Hematopoietic multipotent progenitor cell treated with erythropoietin and hydrocortisone succinate and interleukin-3 and kit ligand, for 8 days (in vitro differentiated cells): ENCODE measurements around the gene PPFIBP1.
"Not testable (repeated sequence)": the region's sequence is repeated elsewhere in the genome, so short reads cannot be mapped to it uniquely, and the experiment has no call there.

Experiments
- DNase-seq: peaks from one replicate; pipeline ENCODE4 v3.0.0-alpha.2; 2015

Gene PPFIBP1

DNA sequence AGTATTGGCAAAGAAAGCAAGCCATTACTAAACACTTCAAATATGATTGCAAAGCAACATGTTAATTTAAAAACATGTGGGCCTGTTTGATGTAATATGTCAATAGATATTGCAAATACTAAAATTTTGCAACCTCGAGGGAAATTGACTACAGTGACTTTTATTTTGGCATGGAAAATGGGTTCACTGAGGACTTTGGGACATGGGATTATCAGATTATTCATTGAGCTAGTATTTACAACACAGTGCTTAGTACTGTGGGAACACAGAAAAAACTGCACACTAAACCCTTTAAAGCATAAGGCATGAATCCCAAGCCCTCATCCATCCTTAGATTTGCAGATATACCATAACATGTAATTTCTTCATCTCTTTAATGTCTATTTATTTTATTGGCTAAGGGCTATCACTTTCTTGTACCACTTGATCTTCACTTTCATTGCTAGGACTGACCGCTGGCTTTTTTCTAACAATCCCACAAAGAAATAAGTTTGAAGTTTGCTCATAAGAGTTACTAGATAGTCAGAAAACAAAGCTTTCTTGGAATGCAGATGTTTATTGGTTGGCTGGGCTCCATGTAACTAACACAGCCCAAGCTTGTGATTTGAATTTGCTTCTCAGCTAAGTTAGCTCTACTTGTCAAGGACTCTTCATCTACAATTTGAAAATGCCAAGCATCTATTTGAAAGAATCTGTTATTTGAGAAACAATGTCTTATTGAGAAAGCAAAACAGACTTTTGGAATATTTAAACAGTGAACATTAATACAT is 48.7 kb downstream of the PPFIBP1 start:
- DNase-seq: no peak

DNA sequence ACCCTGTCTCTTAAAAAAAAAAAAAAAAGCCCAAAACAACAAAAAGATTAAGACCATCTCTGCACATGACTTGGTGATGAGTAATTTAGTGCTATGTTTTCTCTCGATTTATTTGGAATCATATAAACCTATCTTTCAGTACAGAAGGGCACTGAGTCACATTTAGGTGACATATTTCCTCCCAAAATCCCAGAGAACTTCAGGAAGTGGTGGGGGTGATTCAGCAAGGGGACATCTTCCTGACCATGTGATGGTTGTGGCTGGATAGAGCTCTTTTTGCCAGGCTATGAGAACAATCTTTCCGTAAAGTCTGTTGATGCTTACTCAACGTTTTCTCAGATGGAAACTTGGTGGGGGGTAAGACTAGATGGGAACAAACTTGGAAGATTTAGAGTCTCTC is 50.0 kb downstream of the PPFIBP1 start:
- no peak for DNase-seq

DNA sequence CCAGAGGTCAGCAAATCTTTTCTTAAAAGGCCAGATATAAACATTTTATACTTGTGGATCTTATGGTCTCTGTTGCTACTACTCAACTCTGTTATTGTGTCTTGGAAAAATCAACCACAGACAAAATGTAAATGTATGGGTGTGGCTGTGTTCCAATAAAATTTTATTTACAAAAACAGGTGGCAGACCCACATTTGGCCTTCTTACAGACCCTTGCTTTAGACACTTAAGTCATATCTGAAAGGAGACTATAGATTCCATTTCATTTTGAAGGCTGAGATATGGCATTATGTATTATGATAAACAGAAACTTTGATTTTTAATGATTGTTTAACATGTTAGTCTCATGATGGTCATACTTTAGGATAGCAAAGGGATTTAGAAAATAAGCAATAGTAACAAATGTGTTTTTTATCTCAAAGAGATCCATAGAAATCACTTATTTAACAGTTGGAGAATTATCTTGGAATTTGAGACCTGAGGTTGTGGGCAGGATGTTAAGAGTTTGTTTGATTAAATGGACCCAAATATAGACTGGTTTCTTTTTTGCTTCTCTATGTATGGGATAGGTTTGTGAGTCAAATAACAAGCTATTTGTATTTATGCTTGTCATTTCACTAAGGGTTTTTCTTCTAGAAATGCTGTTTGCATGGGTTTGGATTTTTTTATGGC is 51.2 kb downstream of the PPFIBP1 start:
- no peak for DNase-seq

DNA sequence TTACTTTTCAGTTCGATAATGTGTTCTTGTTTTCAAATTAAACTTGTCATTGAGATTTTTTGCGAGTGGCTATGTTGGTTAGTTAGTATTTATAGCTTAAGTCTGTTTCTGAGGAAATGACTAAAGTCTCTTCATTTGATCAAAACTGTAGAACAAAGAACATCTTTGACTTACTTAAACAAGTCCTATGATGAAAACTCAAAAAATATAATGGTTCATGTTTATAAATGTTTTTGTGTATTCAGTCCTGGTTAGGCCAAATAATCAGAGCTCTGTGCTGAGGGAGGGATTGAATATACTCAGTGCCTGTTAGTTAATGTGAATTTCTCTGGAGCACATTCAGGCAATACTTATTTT is 51.7 kb downstream of the PPFIBP1 start:
- DNase-seq: no peak

DNA sequence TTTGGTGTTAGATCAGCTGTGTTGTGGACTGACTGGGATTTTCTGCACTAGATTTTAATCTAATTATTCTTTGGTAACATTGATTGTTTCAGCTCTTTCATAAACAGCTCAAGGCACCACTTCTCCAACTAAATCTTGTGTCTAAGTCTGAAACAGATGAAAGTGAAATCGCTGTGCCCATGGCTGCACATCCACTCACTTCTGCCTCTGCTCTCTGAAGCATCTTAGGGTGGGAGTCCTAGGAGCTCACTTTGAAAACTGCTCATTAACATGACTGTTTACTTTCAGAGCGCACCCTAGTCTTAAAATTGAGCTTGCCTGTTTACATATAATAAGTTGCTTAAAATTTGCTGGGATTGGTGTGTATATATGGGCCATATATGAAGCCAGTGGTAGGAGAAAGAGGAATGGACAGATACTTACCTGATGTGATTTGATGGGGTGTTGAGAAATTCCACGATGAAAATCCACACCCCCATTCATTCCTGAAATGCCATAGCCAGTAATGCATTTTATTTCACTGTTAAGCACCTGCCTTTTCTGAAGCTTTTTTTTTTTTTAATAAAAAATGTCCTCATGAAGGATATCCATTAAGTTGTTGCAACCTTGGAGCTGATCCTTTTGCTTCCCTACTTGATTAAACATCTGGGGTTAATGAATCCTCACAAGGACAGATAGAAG is 52.8 kb downstream of the PPFIBP1 start:
- no peak for DNase-seq

DNA sequence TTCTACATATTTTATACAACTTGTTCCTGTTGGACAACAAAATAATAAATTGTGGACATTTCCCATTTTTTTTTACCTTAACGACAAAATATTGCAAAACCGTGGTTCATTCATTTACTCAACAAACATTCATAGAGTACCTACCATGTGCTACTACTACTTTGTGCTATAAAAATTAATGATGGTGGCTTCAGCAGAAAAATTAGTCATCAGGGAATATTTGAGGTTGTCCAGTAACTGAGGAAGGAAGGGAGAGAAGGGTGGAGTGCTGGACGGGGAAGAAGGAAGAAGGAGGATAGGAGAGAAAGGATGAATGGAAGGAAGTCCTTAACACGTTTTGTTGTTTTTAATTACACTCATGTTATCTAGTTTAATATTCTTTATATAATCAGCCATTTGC is 53.7 kb downstream of the PPFIBP1 start:
- no peak for DNase-seq

DNA sequence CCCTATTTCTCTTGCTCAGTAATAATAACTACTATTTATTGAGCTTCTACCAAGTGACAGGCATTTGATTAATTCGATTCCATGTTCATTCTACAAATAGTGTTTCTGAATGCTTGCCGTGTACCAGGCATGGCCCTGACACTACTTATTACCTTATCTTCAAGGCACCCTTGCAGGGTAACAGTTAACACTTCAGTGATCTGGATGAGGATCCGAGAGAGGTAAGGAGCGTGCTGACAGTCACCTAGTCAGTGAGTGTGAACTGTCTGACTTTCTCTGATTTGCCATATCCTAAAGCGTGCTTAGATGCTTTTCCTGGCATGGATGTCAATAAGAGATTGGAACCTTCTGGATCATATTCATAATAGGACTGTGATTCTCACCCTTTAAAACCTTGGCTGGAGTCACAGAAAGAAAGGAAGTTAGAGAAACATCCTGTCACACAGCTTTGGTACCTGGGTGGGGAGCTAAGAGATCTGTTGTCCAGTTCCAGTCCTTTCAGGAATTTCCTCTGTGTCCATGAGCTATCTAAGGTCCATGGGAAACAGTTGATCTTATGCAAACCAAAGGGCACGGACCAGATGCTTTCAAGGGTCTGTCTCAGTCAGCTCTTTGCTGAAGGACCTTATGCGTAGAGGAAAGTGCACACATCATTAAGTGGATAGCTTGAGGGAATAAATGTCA is 54.8 kb downstream of the PPFIBP1 start:
- DNase-seq: no peak

DNA sequence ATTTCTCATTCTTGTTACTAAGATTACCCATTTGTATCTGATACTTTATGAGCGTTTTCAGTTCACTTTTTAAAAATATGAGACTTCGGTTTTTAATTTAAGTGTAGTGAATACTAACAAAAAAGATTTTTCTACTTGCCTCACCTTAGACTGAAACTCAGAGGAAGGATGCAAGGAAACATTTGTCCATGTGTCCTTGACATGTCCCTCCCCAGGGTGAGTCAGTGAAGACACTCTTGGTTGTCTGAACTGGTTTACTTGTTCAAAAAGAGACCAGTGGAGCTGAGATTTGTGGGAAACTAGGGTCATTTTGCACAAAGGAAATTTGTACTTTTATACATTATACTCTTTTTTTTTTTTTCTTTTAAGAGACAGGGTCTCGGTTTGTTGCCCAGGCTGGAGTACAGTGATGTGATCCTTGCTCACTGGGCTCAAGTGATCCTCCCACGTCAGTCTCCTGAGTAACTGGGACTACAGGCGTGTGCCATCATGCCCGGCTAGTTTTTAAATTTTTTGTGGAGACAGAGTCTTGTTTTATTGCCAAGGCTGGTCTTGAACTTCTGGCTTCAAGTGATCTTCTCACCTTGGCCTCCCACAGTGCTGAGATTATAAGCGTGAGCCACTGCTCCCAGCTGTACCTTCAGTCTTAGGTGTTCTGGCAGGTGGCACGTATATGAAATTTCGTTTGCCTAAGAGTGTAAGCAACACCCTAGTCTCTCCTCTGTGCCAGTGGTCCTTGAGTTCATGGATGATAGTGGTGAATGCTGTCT is 56.7 kb downstream of the PPFIBP1 start:
- DNase-seq: no peak

DNA sequence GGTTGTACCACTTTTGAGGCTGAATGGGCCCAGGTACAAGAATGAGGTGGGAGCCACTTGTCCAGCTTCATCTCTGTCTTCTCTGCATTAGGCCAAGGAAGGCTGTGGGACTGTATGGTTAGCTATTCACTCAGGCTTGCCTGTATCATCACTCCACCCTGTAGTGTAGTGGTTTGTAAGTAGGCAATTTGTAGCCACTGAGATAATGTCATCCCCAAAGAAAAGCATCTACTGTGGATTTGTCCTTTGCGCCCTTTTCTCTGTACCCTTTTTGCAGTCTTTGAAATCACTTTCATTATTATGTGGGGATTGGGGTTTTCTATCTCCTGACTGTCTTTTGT is 57.3 kb downstream of the PPFIBP1 start:
- DNase-seq: not testable (repeated sequence)

DNA sequence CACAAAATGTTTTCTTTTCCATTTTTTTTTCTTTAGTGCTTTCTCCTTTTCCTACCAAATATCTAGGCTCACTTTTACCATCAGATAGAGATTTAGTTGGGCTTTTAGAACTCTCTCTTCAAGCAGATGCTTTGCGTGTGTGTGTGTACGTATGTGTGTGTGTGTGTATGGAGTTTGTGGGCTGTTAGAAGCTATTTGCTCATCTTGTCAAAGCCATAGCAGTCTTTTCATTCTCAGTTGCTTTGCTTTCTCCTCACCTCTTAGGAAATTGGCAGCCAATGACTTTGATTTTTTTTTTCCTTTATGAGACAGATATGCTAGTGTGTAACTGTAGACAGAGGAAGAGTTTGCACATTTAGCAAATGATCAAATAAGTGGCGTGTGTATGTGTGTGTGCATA is 57.8 kb downstream of the PPFIBP1 start:
- not testable (repeated sequence) for DNase-seq

DNA sequence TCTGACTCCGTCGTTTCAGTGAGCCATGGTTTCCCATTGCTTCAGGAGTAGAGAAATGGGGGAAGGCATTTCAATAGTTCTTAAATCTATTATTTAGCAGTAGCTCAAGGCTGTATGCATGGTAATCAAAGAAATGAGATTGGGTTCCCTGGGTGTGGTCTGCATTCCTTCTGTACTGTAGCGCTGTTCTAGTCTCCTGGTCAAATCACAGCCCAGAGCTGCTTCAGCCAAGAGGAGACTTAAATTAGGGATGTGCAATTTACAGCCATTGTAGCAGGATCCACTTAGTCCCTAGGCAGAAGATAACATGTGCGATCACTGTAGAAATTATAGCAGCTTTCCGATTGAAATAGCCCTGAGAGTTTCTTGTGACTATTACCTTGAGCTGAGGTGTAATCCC is 58.4 kb downstream of the PPFIBP1 start:
- not testable (repeated sequence) for DNase-seq

DNA sequence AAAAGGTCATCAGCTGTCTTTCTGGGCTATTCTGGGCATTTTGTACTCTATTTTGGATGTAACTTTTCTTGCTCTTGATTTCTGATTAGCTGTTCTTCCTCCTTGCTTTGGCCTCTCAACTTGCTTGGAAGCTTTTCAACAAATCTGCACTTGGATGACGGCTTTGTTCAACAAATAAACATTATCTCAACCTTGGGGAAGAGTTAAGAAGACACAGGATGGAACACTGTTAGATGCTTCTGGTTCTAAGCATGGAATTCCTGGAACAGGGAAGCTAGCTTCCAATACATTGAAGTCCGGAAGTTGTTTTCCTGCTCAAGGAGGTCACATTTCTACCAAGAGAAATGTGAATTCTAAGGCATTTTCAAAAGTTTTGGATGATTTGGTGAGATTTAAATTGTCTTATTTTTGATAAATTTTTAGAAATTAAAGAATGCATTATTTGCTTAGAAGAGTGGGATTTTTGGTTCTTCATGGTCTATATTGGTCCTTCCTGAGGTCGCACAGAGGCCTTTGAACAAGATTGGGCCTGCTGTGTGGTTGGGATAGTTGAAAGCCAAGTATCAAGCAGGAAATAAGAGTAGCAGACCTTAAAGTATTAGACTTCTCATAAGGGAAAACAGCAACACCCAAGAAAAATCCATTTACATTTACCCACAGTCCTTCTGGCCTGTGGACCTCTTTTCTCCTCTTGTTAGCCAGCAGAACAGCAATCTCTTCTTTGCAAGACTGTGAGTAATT is 59.2 kb downstream of the PPFIBP1 start:
- DNase-seq: no peak

DNA sequence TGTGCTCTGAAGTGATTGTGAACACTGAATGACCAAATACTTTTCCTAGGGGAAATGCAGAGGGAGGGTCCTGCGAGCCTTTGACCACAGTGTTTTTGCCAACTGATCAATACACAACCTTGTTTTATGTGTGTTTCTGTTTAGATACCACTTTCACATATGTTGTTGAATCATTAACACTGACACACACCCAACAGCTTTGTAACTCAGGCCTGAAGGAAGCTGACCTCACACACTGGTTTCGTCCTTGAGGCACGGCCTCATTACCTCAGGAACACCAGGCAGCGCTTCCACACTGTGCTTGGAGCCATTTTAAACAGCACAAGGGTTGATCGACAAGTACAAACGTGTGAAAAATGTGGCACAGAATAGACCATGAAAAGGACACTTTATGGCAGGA is 60.0 kb downstream of the PPFIBP1 start:
- DNase-seq: no peak

DNA sequence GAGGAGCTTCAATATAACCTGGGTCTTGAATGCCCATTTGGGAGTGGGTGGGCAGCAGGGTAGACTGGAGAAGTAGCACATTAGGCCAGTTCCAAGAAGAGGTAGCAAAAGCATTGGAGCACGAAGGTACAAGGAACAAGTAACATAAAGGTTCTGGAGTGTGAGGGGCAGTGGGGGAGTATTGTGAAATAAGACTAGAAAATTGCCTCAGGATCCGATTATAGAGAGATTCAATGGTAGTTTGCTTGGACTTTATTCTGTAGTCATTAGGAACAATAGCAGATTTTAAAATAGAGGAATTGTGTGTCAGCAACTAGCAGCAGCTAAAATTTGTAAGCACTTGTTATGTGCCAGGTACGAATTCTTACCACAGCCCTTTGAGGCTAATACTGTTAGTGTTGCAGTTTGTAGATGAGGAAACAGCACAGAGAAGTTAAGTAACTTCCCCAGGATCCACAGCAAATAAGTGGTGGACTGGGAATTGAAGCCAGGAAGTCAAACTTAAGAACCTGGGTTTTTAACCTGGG is 61.8 kb downstream of the PPFIBP1 start:
- no peak for DNase-seq

DNA sequence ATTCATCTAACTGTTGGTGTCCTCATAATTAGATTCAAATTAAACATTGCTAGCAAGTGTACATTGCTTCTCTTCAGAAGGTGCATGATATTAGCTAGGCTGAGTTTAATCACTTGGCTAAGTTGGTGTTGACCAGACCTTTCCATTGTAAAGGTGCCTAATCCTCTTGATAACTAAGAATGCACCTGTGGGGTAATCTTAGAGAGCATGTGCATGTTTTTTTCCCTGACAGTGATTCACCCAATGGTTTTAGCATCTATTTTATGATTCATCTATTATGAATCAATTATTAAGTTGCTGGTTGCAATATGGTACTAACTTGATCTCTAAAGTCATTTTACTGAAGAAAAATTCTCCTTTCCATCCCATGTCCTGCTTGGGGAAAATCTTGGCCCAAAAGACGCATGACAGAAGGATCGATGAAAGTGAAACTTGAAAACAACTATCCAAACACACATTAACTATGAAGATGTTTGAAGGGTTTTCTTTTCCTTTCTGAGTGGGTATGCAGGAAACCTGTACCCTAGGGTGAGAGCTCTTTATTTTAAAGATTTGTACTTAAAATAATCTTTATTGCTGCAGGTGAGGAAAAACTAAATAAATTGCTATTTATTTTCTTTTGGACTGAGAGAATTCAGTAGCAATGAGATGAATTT is 64.2 kb downstream of the PPFIBP1 start:
- DNase-seq: not testable (repeated sequence)

DNA sequence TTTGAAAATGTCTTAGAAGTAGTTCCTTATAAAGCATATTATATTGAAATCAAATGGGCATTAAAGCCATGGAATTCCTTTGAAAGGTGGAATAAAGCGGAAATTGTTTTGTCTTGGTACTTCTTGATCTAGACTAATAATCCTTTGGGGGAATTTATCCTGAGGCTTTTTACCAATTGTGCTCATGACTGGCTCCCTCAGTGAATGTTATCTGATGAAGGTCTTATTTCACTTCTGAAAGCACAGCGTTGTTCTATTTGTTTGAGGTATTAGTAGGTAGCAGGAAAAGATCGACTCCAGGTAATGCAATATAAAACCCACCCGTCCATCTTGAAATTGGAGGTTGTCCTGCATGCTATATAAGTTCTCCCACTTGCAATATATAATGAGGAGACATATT is 64.8 kb downstream of the PPFIBP1 start:
- DNase-seq: no peak

DNA sequence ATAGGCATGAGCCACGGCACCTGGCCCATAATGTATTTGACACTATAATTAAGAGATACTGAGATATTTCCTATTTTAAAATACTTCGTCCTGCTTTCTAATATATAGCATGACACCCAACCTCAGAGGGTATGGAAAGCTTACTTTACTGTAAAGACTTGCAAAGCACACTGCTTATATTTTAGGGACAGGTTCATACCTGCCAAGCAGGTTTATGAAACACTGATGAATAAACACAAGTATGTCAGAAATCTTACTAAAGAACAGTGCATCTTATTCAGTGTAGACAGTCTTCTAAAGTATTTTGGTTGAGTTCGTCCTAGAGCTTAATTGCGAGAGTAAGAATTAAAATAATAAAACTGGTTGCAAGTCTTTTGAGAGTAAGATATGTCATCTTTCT is 65.4 kb downstream of the PPFIBP1 start:
- no peak for DNase-seq

DNA sequence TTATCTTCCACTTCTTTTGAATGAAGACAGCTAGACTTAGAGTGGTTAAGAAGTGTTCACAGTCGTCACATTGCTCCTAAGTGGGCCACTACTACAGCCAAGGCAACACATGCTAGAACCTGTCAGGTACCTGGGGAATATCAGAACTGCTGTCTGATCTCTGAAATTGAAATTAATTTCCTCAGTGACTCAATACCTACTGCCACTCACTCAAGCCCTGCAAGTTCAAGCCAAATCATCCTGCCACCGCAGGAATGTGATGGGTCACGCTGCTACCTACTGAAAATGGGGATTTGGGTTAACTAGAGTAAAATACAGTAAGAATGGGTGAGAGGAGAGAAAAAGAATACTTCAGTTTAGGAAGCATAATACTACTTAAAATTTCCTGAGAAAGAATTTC is 67.7 kb downstream of the PPFIBP1 start:
- not testable (repeated sequence) for DNase-seq

DNA sequence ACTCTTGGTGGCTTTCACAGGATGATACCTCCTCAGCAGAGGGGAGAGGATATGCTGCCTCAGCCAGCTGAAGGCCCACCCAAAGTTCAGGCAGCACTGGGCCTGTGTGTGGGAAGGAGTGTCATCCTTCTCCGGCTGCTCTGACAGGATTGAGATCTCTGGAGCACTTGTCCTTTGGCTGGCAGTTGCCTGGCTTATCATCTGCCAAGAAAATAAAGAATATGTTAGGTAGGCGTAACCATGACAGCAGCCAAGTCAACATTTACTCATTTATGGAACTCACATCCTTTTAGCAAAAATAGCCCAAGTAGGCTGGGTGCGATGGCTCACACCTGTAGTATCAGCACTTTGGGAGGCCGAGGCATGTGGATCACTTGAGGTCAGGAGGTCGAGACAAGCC is 68.5 kb downstream of the PPFIBP1 start:
- DNase-seq: no peak

DNA sequence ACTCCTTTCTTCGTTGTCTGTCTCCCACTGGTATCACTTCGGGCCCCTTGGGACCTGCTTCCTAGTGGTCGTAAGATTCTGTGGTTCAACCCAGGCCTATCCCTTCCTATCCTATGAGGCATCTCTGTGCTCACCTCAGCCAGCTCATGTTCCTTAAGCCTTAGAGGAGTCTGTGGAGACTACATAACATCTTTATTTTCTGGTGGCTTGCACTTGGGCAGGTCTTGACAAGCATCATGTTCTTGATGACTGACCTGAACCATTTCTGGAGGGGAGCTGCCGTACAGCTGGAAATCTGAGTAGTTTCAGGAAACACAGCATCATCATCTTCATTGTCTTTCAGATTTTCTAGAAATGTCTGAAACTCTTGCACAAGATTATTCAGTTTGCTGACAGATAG is 69.3 kb downstream of the PPFIBP1 start:
- no peak for DNase-seq

DNA sequence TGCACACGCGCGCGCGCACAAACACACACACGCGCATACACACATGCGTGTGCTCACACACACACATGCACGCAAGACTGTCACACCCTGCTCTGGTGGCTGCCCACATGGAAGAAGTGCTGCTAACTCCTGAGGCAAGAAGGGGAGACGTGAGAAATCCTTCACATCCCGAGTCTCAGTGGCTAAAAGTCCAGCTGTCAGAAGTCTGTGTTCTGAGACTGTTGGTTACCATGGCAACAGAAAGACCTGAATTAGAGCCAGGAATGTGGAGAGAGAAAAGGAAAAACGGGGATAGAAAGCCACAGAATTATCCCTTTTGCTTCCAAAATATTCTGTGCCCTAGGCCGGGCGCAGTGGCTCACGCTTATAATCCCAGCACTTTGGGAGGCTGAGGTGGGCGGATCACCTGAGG is 71.2 kb downstream of the PPFIBP1 start:
- DNase-seq: no peak
